Measurements from ENCODE around the gene GIMAP2.
"Not testable (repeated sequence)": the region's sequence is repeated elsewhere in the genome, so short reads cannot be mapped to it uniquely, and the experiment has no call there.

Gene GIMAP2

DNA sequence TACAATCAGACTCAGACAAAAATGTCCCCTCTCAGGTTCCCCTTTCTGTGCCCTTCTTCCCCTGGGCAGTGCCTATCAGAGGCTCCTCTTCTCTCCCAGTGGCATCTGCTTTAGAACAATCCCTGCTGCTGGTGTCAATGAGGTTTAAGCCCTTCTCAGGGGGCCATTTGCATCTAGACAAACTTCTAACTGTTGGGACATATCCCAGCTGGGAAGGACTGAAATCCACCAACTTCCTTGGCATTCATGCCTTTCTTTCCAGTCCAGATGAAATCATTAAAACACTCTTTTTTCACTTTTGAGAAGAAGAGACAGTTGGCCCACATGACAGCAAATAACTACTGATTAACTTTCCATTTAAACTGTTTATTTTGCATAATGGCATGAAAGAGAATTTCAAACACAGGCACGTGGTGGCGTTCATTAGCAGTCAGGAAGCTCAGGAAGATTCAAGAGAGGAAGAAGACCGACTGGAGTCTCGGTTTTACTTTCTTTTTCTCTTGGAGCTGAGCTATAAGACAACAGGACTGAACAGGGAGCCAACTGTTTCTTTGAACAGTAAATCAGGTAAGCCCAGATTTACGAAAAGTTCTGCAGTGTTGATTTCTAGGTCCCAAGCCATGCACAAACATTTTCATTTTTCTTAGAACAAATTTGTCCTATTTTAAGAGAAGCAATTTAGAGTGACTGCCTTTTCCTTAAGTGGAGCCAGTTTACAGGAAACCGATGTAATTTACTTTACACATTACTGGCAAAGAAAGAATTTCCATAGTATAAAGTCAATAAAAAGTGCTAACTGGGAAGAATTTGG, at the start of gene GIMAP2:
GIMAP2 (plus strand) TSS at position 488 of the 811 bp plus-strand sequence. CDS start 1,354 bp downstream, outside the sequence.
- DNase-seq (ENCODE audit: low read depth in 2 of 2) = no peak

- DNase-seq (ENCODE audit: low read depth in 2 of 2) = no peak
Observed at GRCh38 chr7:150641854-150642253, 43.7 kb upstream of the GIMAP2 start.

DNA sequence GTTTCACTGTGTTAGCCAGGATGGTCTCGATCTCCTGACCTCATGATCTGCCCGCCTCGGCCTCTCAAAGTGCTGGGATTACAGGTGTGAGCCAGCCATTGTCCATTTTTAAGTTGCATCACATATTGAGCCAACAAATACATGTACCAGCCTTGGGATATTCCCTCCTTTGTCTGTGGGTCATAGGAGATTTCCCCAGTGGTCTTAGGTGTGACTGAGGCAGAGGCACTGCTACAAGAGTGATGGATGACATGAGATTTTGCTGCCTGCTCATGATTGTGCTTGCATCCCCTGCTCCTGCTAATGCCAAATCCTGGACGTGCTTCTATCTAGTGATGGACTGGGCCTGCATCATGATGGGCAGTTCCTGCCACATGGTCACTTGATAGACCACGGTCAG, 42.6 kb upstream of the GIMAP2 start:
- no peak for DNase-seq (ENCODE audit: low read depth in 2 of 2)

DNA sequence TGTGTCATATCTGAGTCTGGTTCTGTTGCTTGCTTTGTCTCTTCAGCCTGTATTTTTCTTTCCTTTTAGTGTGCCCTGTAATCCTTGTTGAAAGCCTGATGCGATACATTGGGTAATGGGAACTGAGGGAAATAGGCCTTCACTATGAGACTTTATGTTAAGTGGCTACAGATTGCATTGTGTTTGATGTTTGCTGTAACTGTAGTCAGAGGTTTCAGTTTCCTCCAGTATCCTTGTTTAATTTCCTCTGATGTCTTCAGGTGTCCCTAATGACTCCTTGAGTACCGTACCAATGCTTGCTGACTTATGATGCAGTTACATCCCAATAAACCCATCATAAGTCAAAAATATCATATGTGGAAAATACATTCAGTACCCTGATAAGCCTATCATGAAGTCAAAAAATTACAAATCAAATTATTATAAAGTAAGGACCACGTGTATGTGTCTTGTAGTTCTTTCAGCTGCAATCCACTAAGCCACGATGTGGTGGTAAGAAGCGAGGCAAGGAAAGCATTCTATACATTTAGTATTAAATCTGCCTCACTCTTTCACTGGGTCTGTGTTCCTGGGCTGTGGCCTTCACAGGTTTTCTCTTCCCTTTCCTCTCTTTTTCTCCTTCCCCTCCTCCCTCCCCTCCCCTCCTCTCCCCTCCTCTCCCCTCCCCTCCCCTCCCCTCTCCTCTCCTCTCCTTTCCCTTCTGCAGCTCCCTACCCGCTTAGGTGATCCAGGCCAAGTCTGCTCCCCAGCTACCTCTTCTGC, 40.1 kb upstream of the GIMAP2 start:
- DNase-seq (ENCODE audit: low read depth in 2 of 2) = no peak

- DNase-seq (ENCODE audit: low read depth in 2 of 2) = no peak
Observed at GRCh38 chr7:150648353-150649079, 37.0 kb upstream of the GIMAP2 start.

DNA sequence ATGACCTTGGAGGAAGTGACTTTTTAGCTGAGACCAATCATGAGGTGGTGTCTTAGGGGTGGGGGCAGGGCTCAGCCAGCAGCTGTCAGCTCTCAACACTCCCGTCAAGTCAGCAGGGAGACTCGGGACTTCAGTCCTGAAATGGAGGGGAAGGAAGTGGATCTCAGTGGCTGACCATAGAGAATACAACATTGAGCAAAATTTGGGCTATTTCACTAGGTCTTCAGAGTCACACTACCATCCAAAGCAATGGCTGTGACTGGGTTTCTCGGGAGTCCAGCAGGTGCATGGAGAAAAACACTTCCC, 36.5 kb upstream of the GIMAP2 start:
- DNase-seq (ENCODE audit: low read depth in 2 of 2) = no peak

DNA sequence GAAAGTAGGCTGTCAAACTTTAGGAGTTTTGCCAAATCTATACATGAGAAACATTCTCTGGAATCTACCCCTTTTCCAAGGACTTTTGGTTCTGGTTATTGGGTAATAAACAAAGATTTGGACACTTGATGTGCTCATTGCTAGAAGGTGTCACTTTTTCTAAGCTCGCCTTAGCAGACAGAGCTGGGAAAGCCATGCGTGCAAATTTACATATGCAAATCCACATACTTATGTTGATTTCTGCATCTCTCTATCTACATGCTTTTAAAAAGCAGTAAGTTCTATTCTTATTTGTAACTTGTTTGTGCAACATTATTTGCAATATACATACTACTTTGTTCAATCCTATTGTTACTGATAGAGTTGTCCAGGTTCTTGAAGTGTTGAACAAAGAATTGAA, 30.8 kb upstream of the GIMAP2 start:
- no peak for DNase-seq (ENCODE audit: low read depth in 2 of 2)

- no peak for DNase-seq (ENCODE audit: low read depth in 2 of 2)
Observed at GRCh38 chr7:150656047-150656446, 29.5 kb upstream of the GIMAP2 start.

DNA sequence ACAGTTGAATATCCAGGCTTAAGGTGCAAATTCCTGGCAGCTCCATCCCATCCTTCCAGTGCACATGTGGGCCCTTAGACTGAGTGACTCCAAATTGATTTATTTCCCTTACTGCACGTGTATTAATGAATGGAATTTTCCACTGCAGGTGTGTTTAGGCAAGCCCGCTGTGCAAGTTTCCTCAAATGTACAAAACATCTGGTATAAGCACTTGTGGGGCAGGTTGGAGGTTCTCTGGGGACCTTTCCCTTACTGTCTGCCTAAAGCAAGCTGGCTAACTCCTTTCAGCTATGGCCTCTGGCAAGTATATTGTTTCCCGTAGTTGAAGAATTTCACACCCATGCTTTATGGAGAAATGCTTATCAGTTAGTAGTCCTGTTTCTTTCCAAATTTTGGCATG, 28.0 kb upstream of the GIMAP2 start:
- DNase-seq (ENCODE audit: low read depth in 2 of 2) = no peak

DNA sequence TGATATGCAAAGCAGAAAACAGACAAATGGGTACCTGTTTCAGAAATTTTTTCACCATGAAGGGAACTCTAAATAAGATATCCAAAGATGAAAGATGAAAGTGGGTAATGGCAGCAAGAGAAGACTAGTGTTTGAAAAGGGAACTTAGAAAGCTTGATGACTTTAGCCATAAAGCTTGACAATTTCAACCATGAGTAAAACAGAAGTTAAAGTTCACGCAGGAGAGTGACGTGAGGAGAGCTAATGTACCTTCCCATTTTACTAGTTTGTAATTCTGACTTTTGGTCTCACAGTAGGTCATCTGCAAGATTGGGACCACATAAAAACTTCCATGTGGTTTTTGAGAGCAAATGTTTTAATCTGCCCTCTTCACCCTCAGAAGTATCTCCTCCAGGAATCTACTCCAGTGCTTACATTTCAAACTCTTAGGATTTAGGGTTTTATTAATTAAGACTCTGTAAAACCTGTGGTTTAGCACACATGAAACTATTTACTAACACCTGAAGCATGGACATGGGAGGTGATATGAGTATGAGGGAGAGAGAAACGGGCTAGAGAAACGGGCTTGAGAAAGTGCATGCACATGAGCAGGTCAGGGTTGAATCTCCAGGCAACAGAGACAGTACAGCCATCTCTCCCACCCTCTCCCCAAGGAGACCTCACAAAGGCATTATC, 24.4 kb upstream of the GIMAP2 start:
- no peak for DNase-seq (ENCODE audit: low read depth in 2 of 2)

DNA sequence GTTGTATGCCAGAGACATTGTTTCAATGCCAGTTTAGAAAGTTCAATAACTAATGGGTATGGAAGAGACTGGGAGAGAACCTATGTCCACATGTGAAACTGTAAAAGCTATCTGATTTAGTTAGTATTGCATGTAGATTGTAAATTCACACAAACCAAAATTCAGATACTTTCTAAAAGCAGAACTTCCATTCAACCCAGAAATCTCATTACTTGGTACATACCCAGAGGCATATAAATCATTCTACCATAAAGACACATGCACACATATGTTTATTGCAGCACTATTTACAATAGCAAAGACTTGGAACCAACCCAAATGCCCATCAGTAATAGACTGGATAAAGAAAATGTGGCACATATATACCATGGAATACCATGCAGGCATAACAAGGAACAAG, 22.7 kb upstream of the GIMAP2 start:
- not testable (repeated sequence) for DNase-seq (ENCODE audit: low read depth in 2 of 2)

DNA sequence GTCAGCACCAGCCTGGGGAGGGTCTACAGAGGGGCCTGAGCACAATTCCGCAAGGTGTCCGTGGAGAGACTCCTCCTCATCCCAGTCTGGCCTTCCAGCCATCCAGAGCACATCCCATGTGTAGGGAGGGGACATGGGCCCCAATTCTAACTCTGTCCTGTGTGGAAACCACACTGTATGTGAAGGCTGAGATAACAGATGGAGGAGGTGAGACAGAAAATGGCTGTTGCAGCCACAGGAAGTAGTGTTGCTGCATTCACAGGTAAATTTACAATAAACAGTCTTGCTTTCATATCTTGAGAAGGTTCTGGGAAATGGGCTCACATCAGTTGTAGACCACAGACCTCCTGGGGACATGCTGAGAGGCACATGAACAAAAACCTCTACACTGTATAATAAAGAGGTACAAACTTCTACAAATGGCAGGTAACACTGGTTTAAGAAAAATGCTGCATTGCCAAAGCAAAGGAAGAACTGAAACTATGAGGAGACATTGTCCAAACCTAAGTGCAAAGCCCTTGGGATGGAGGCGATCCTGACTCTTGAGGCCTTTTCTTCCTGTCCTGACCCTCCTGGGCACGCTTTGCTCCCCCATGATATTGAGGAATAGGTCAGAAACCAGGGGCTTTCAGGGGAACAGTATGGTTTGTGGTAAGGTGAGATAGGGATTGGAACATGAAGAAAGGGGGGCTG, 21.6 kb upstream of the GIMAP2 start:
- no peak for DNase-seq (ENCODE audit: low read depth in 2 of 2)

- DNase-seq (ENCODE audit: low read depth in 2 of 2) = peak; percentile 35 to 54
Observed at GRCh38 chr7:150665089-150665748, 20.3 kb upstream of the GIMAP2 start.

GRCh38 chr7:150665896-150666295, 19.6 kb upstream of the GIMAP2 start:
- DNase-seq (ENCODE audit: low read depth in 2 of 2) = no peak

- no peak for DNase-seq (ENCODE audit: low read depth in 2 of 2)
Observed at GRCh38 chr7:150666412-150666811, 19.1 kb upstream of the GIMAP2 start.

DNA sequence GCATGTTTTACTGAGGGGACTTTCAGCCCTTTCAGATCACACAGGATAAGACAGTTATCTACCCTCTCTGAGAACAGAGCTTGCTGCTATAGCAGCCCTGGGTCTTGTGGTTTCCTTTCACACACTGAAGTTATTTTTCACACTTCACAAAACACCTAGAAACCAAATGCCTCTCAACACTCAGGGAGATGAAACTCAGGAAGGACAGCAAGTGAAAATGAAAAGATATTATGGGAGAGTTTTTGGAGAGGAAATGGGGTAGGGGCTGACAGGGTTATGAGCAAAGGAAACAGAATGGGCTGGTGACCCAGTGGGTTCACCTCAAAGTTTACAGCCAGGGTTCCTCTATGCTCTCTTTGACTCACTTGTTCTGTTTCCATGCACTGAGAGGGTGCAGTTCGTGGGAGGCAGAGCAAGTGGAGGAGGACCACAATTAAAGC, 17.0 kb upstream of the GIMAP2 start:
- DNase-seq (ENCODE audit: low read depth in 2 of 2) = peak; percentile 49 to 57

GRCh38 chr7:150668977-150669376, 16.5 kb upstream of the GIMAP2 start:
- DNase-seq (ENCODE audit: low read depth in 2 of 2) = no peak

- DNase-seq (ENCODE audit: low read depth in 2 of 2) = not testable (repeated sequence)
Observed at GRCh38 chr7:150671798-150672585, 13.5 kb upstream of the GIMAP2 start.

DNA sequence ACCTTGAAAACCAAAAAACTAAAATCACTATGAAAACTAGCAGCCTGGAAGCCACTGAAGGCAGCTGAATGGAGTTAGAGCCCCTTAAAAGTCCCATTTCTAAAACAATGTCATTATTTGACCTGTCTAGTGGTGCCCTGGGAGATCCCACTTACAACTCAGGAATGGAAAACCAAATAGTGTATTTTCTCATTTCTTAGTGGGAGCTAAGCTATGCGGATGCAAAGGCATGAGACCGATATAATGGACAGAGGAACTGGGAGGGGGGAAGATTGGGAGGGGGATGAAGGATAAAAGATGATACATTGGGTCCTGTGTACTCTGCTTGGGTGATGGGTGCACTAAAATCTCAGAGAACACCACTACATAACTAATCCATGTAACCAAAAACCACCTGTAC, 9.8 kb upstream of the GIMAP2 start:
- DNase-seq (ENCODE audit: low read depth in 2 of 2) = no peak

GRCh38 chr7:150676276-150676675, 9.2 kb upstream of the GIMAP2 start:
- not testable (repeated sequence) for DNase-seq (ENCODE audit: low read depth in 2 of 2)
